ENCODE results near the gene PRR27. TPM values are rescaled to one million over a fixed set of nuclear protein-coding genes. Genes with fewer than 3 reads are reported as not detected.

Gene PRR27
- polyA plus RNA-seq, 1 donor from 2014 or later = not detected

DNA sequence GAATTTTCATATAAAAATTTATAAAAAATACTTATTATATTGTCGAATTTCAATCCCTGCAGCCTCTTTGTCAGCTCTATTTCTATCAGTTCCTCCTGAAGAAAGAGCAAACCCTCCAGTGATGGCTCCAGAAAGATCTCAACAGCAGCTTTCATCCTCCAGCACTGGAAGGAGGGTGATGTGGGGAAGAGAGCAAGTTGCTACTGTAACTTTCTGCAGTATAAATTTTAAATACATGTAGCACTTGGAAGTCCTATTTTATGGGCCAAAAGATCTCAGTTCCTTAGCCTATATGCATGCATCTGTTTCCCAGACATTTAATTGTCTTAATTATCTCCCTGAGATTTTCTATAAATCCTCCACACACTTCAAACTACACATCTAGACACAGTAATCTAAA, 27.8 kb downstream of the PRR27 start:
- Histone ChIP-seq H3K27ac (ENCODE audit: low read length) (no peak overlapping the region), H3K4me2 (ENCODE audit: low read length) (no peak overlapping the region), H3K9me2 (ENCODE audit: insufficient read depth, low read length) (no peaks in the 10 kb centered on the region), H3K27me3 (ENCODE audit: insufficient read depth, low read depth, low read length) (no peaks in the 10 kb centered on the region), H3F3A (ENCODE audit: insufficient read depth, low read length, poor library complexity, severe bottlenecking) (no peaks in the 10 kb centered on the region), H3K4me3 (ENCODE audit: low read length) (no peak overlapping the region), H3K9me3 (ENCODE audit: low read length) (no peaks in the 10 kb centered on the region), H3K9ac (ENCODE audit: low read length) (no peak overlapping the region), H3K36me3 (ENCODE audit: insufficient read depth, low read length) (no peaks in the 10 kb centered on the region), H2AFZ (ENCODE audit: low read depth, low read length) (no peak overlapping the region), H4K20me1 (ENCODE audit: insufficient read depth) (no peaks in the 10 kb centered on the region), H3K79me2 (replicated peaks; ENCODE audit: insufficient read depth, low read length) (no peaks in the 10 kb centered on the region)
- TF ChIP-seq, protein P1, sequence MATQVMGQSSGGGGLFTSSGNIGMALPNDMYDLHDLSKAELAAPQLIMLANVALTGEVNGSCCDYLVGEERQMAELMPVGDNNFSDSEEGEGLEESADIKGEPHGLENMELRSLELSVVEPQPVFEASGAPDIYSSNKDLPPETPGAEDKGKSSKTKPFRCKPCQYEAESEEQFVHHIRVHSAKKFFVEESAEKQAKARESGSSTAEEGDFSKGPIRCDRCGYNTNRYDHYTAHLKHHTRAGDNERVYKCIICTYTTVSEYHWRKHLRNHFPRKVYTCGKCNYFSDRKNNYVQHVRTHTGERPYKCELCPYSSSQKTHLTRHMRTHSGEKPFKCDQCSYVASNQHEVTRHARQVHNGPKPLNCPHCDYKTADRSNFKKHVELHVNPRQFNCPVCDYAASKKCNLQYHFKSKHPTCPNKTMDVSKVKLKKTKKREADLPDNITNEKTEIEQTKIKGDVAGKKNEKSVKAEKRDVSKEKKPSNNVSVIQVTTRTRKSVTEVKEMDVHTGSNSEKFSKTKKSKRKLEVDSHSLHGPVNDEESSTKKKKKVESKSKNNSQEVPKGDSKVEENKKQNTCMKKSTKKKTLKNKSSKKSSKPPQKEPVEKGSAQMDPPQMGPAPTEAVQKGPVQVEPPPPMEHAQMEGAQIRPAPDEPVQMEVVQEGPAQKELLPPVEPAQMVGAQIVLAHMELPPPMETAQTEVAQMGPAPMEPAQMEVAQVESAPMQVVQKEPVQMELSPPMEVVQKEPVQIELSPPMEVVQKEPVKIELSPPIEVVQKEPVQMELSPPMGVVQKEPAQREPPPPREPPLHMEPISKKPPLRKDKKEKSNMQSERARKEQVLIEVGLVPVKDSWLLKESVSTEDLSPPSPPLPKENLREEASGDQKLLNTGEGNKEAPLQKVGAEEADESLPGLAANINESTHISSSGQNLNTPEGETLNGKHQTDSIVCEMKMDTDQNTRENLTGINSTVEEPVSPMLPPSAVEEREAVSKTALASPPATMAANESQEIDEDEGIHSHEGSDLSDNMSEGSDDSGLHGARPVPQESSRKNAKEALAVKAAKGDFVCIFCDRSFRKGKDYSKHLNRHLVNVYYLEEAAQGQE (IDR thresholded peaks at IDR 0.05; ENCODE audit: borderline replicate concordance) = no peak
- TF ChIP-seq RAD21 (conservative IDR thresholded peaks at IDR 0.05) = no peak
- TF ChIP-seq, protein P2, sequence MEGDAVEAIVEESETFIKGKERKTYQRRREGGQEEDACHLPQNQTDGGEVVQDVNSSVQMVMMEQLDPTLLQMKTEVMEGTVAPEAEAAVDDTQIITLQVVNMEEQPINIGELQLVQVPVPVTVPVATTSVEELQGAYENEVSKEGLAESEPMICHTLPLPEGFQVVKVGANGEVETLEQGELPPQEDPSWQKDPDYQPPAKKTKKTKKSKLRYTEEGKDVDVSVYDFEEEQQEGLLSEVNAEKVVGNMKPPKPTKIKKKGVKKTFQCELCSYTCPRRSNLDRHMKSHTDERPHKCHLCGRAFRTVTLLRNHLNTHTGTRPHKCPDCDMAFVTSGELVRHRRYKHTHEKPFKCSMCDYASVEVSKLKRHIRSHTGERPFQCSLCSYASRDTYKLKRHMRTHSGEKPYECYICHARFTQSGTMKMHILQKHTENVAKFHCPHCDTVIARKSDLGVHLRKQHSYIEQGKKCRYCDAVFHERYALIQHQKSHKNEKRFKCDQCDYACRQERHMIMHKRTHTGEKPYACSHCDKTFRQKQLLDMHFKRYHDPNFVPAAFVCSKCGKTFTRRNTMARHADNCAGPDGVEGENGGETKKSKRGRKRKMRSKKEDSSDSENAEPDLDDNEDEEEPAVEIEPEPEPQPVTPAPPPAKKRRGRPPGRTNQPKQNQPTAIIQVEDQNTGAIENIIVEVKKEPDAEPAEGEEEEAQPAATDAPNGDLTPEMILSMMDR (IDR thresholded peaks at IDR 0.05; ENCODE audit: poor library complexity, severe bottlenecking) = no peak
- TF ChIP-seq EP300 (conservative IDR thresholded peaks at IDR 0.05; ENCODE audit: poor library complexity, severe bottlenecking) = no peak
- TF ChIP-seq TAF1 (IDR thresholded peaks at IDR 0.05; ENCODE audit: low read depth) = no peak
- no peak for TF ChIP-seq MXI1 (conservative IDR thresholded peaks at IDR 0.05; ENCODE audit: poor library complexity, severe bottlenecking)
- TF ChIP-seq EZH2 (IDR thresholded peaks at IDR 0.05; ENCODE audit: borderline replicate concordance, insufficient read depth, low read length, poor library complexity, severe bottlenecking) = no peak
- no peak for TF ChIP-seq SMC3 (conservative IDR thresholded peaks at IDR 0.05; ENCODE audit: poor library complexity)
- TF ChIP-seq POLR2AphosphoS5 (IDR thresholded peaks at IDR 0.05) = no peak

DNA sequence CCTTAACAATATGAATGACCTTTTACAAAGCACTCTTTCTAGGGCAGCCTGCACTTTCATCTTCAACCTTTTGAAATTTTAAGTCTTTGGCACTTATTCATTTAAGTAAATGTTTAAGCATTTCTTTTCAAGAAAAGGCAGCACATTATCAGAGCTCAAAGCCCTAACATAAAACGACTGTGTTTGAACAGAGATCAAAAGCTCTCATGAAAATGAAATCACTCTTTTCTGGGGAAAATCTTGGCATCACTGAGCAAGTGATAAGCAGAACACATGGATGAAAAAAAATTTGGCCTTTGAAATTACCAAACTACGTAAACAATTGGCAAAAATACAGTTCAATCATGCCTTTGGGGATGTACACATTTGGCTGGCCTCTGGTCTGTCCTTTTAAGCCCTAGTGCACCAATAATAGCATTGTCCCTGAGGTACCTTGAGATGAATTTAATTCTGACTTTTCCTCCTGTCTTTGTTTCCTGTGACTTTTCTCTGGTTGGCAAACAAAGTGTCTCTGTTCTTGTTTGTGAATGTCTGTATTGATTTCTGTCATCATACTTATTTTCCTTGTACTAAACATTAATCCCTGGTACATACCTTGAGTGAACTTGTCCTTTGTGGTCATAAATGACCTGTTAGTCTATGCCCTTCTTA, 28.6 kb downstream of the PRR27 start:
- H3K4me3 ChIP-seq (ENCODE audit: low read length) = no peak overlapping the region
- H3K36me3 ChIP-seq (ENCODE audit: insufficient read depth, low read length) = no peaks in the 10 kb centered on the region
- no peak overlapping the region for H3K4me2 ChIP-seq (ENCODE audit: low read length)
- H3F3A ChIP-seq (ENCODE audit: insufficient read depth, low read length, poor library complexity, severe bottlenecking) = no peaks in the 10 kb centered on the region
- H3K9ac ChIP-seq (ENCODE audit: low read length) = no peak overlapping the region
- H3K27me3 ChIP-seq (ENCODE audit: insufficient read depth, low read depth, low read length) = no peaks in the 10 kb centered on the region
- no peak overlapping the region for H2AFZ ChIP-seq (ENCODE audit: low read depth, low read length)
- H4K20me1 ChIP-seq (ENCODE audit: insufficient read depth) = no peaks in the 10 kb centered on the region
- no peaks in the 10 kb centered on the region for H3K9me3 ChIP-seq (ENCODE audit: low read length)
- no peaks in the 10 kb centered on the region for H3K9me2 ChIP-seq (ENCODE audit: insufficient read depth, low read length)
- no peak overlapping the region for H3K27ac ChIP-seq (ENCODE audit: low read length)
- H3K79me2 ChIP-seq (replicated peaks; ENCODE audit: insufficient read depth, low read length) = no peaks in the 10 kb centered on the region
- TF ChIP-seq TAF1 (IDR thresholded peaks at IDR 0.05; ENCODE audit: low read depth) (no peak), EZH2 (IDR thresholded peaks at IDR 0.05; ENCODE audit: borderline replicate concordance, insufficient read depth, low read length, poor library complexity, severe bottlenecking) (no peak), RAD21 (conservative IDR thresholded peaks at IDR 0.05) (no peak), EP300 (conservative IDR thresholded peaks at IDR 0.05; ENCODE audit: poor library complexity, severe bottlenecking) (no peak), SMC3 (conservative IDR thresholded peaks at IDR 0.05; ENCODE audit: poor library complexity) (no peak), POLR2AphosphoS5 (IDR thresholded peaks at IDR 0.05) (no peak), MXI1 (conservative IDR thresholded peaks at IDR 0.05; ENCODE audit: poor library complexity, severe bottlenecking) (no peak)
- TF ChIP-seq, protein P1 (IDR thresholded peaks at IDR 0.05; ENCODE audit: borderline replicate concordance) = no peak
- TF ChIP-seq, protein P2 (IDR thresholded peaks at IDR 0.05; ENCODE audit: poor library complexity, severe bottlenecking) = no peak
